Measurements from ENCODE around the gene HIP1R. TPM values are rescaled to one million over a fixed set of nuclear protein-coding genes. Genes with fewer than 3 reads are reported as not detected.

Gene HIP1R
- total and polyA plus RNA-seq, 2 experiments from 2014 or later, result 8.0 to 22.1 TPM

- no peak overlapping the region for H2AFZ ChIP-seq
- H3K36me3 Mint-ChIP-seq (ENCODE audit: low read depth), result peaks cover 34% of the 10 kb centered on the region
- H3K27ac Mint-ChIP-seq, result no peak overlapping the region
- H3K27me3 ChIP-seq (ENCODE audit: insufficient read depth), result peaks cover 91% of the 10 kb centered on the region
- no peaks in the 10 kb centered on the region; the same call in 1 of the 2 replicates for H3F3A ChIP-seq (replicated peaks; ENCODE audit: low read depth)
- no peaks in the 10 kb centered on the region for H3K9me3 Mint-ChIP-seq
- peak overlapping the region; percentile 15; the same call in 1 of the 2 replicates for H3K4me2 ChIP-seq
- H3K4me1 Mint-ChIP-seq, result peaks cover 36% of the 10 kb centered on the region
- peak; percentile 73 for ATAC-seq
- peaks cover 99% of the 10 kb centered on the region for H3K27me3 Mint-ChIP-seq (ENCODE audit: insufficient read depth, low read depth, poor library complexity)
- TF ChIP-seq, protein P1, sequence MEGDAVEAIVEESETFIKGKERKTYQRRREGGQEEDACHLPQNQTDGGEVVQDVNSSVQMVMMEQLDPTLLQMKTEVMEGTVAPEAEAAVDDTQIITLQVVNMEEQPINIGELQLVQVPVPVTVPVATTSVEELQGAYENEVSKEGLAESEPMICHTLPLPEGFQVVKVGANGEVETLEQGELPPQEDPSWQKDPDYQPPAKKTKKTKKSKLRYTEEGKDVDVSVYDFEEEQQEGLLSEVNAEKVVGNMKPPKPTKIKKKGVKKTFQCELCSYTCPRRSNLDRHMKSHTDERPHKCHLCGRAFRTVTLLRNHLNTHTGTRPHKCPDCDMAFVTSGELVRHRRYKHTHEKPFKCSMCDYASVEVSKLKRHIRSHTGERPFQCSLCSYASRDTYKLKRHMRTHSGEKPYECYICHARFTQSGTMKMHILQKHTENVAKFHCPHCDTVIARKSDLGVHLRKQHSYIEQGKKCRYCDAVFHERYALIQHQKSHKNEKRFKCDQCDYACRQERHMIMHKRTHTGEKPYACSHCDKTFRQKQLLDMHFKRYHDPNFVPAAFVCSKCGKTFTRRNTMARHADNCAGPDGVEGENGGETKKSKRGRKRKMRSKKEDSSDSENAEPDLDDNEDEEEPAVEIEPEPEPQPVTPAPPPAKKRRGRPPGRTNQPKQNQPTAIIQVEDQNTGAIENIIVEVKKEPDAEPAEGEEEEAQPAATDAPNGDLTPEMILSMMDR (conservative IDR thresholded peaks at IDR 0.05; ENCODE audit: low read depth in 2 of 2), result no peak
- TF ChIP-seq REST (IDR thresholded peaks at IDR 0.05; ENCODE audit: unreplicated experiment) (no peak), EZH2phosphoT487 (IDR thresholded peaks at IDR 0.05; ENCODE audit: unreplicated experiment) (no peak), CREB1 (CRISPR knock-in tag; IDR thresholded peaks at IDR 0.05; ENCODE audit: low read depth) (peak; percentile 71), STAT1 (IDR thresholded peaks at IDR 0.05; ENCODE audit: unreplicated experiment) (no peak), EZH2 (IDR thresholded peaks at IDR 0.05; ENCODE audit: low read depth, unreplicated experiment) (peak; percentile 33), JUNB (IDR thresholded peaks at IDR 0.05; ENCODE audit: unreplicated experiment) (no peak), ZNF331 (CRISPR knock-in tag; IDR thresholded peaks at IDR 0.05; ENCODE audit: low read depth) (no peak), ZNF462 (CRISPR knock-in tag; IDR thresholded peaks at IDR 0.05) (0 out of 2 replicates have a peak, but pooled peaks have one; percentile 30), ZNF114 (CRISPR knock-in tag; IDR thresholded peaks at IDR 0.05) (no peak), NANOG (IDR thresholded peaks at IDR 0.05; ENCODE audit: borderline replicate concordance) (peak; percentile 83), POLR2AphosphoS5 (IDR thresholded peaks at IDR 0.05; ENCODE audit: low read depth) (peak; percentile 97)
- TF ChIP-seq, protein P2, sequence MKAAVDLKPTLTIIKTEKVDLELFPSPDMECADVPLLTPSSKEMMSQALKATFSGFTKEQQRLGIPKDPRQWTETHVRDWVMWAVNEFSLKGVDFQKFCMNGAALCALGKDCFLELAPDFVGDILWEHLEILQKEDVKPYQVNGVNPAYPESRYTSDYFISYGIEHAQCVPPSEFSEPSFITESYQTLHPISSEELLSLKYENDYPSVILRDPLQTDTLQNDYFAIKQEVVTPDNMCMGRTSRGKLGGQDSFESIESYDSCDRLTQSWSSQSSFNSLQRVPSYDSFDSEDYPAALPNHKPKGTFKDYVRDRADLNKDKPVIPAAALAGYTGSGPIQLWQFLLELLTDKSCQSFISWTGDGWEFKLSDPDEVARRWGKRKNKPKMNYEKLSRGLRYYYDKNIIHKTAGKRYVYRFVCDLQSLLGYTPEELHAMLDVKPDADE (IDR thresholded peaks at IDR 0.05), result peak; percentile 52; the same call in 1 of the 2 replicates
- peaks cover 80% of the 10 kb centered on the region for H4K20me1 ChIP-seq (replicated peaks; ENCODE audit: insufficient read depth)
- peaks cover 37% of the 10 kb centered on the region for H3K4me1 ChIP-seq (ENCODE audit: insufficient read depth)
- no peak overlapping the region for H3K27ac ChIP-seq (ENCODE audit: low read depth)
- peak; percentile 100 for DNase-seq (ENCODE audit: low spot score)
- H3K9me2 ChIP-seq (ENCODE audit: insufficient read depth), result no peaks in the 10 kb centered on the region
- no peaks in the 10 kb centered on the region for H3K36me3 ChIP-seq (ENCODE audit: insufficient read depth)
- 0 out of 2 replicates have a peak overlapping the region, but pooled peaks have one; percentile 2 for H3K4me3 ChIP-seq
- H3K4me3 Mint-ChIP-seq, result peak overlapping the region; percentile 31; the same call in 1 of the 3 replicates
- peaks cover 10% of the 10 kb centered on the region for H3K79me2 ChIP-seq (replicated peaks; ENCODE audit: insufficient read depth)
These were observed 36.9 kb downstream of the HIP1R start for GRCh38 chr12:122871851-122872780.

Data from GM23338 (cell line).